Right atrium auricular region (tissue), 2 donors: ENCODE results near the gene TRPM3. TPM values are rescaled to one million over a fixed set of nuclear protein-coding genes. Genes with fewer than 3 reads are reported as not detected.

Experiments
- DNase-seq: peaks from one replicate; pipeline ENCODE4 v3.0.0-alpha.2; 2019; ENCODE audit warnings: low spot score
- H3K27ac ChIP-seq, 2 donors: fragments of 200-600 bp; sonication (generic); 1 replicate in 1 of 2; 2 replicates in 1 of 2; pipeline ENCODE4 v1.5.1; 2016 to 2019
- H3K27me3 ChIP-seq, 2 donors: fragments of 200-600 bp; sonication (generic); one replicate each; pipeline versions ENCODE4 v1.5.1 to v1.6.0; 2017 to 2019
- H3K36me3 ChIP-seq: fragments of 200-600 bp; sonication (generic); one replicate; pipeline ENCODE4 v1.5.1; 2016
- H3K4me1 ChIP-seq, 2 donors: fragments of 200-600 bp; sonication (generic); one replicate each; pipeline versions ENCODE4 v1.5.1 to v1.6.0; 2017 to 2019
- H3K4me3 ChIP-seq, 2 donors: fragments of 200-600 bp; sonication (generic); 1 replicate in 1 of 2; 2 replicates in 1 of 2; pipeline ENCODE4 v1.5.1; 2017 to 2019; ENCODE audit warnings: mild to moderate bottlenecking in 1 of 2, moderate library complexity in 1 of 2
- H3K9me3 ChIP-seq, 2 donors: fragments of 200-600 bp; sonication (generic); one replicate each; pipeline ENCODE4 v1.5.1; 2019
- CTCF ChIP-seq, 2 donors: fragments of 200-600 bp; sonication (generic); IDR thresholded peaks; one replicate each; pipeline ENCODE4 v1.5.1; 2019; ENCODE audit warnings: antibody characterized with exemption in 2 of 2
- total RNA-seq, 2 donors: library from RNA; depleted of rRNA; stranded (reverse); fragments of >200 nt; gene quantifications; one replicate each; pipeline ENCODE4 v1.1.0, GENCODE V29; 2016

TRPM3 gene
- total RNA-seq, 2 donors from 2014 or later: 0.59 to 1.5 TPM

DNA sequence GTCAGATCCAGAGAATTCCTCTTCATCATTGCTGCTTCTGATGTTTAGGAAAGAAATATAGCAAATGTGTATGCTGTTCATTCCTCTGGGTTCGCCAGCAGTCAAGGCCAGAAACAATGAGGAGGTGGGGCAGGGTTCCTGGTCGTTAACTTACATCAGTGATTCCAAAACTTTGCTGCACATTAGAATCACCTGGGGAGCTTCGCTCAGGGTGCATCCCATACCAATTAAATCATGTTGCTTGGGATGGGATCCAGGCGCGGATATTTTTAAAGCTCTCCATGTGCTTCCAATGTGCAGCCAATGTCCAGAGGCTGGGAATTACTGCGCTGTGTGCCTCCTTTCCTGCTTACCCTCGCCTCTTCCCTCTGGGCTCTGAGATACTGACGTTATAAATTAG, 479.1 kb downstream of the TRPM3 start:
- no peak for DNase-seq
- TF ChIP-seq CTCF (IDR thresholded peaks at IDR 0.05): no peak

DNA sequence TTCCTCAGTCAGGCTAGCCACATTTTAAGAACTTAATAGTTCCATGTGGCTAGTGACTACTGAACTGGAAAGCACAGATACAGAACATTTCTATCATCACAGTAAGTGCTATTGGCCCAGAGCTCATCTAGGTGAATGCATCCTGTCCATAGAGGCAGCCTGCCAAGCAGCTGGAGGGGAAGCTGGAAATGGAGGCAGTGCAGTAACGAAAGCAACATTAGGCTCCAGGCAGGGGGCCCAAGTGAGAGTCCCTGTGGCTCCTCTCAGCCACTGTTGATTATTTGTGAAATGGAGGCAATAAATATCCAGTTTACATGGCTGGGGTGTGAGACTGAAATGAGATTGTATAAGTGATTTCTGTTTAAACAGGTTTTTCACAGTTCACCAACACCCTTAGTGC, 479.8 kb downstream of the TRPM3 start:
- Histone ChIP-seq H3K27me3 (no peaks in the 10 kb centered on the region), H3K27ac (no peak overlapping the region), H3K4me3 (no peak overlapping the region), H3K4me1 (no peaks in the 10 kb centered on the region), H3K9me3 (no peaks in the 10 kb centered on the region), H3K36me3 (no peaks in the 10 kb centered on the region)
- TF ChIP-seq CTCF (IDR thresholded peaks at IDR 0.05): no peak
- no peak for DNase-seq

More for the DNA sequence above, 479.1 kb downstream of the TRPM3 start:
- H3K27me3 ChIP-seq: no peaks in the 10 kb centered on the region
- no peaks in the 10 kb centered on the region for H3K9me3 ChIP-seq
- no peak overlapping the region for H3K4me3 ChIP-seq
- H3K4me1 ChIP-seq: no peaks in the 10 kb centered on the region
- H3K27ac ChIP-seq: no peak overlapping the region
- H3K36me3 ChIP-seq: no peaks in the 10 kb centered on the region

GRCh38 chr9:70641031-70641430, 480.4 kb downstream of the TRPM3 start:
- Histone ChIP-seq H3K9me3 (no peaks in the 10 kb centered on the region), H3K27me3 (no peaks in the 10 kb centered on the region), H3K4me3 (no peak overlapping the region), H3K4me1 (no peaks in the 10 kb centered on the region), H3K27ac (no peak overlapping the region), H3K36me3 (no peaks in the 10 kb centered on the region)
- no peak for DNase-seq
- no peak for TF ChIP-seq CTCF (IDR thresholded peaks at IDR 0.05)

- Histone ChIP-seq H3K36me3 (no peaks in the 10 kb centered on the region), H3K27ac (no peak overlapping the region), H3K27me3 (no peaks in the 10 kb centered on the region), H3K9me3 (no peaks in the 10 kb centered on the region), H3K4me3 (no peak overlapping the region), H3K4me1 (no peaks in the 10 kb centered on the region)
- no peak for DNase-seq
- peak; percentile 37 to 72 for TF ChIP-seq CTCF (IDR thresholded peaks at IDR 0.05)
Observed at GRCh38 chr9:70639853-70640814, 481.3 kb downstream of the TRPM3 start.

- Histone ChIP-seq H3K9me3 (no peaks in the 10 kb centered on the region), H3K4me3 (no peak overlapping the region), H3K27ac (no peak overlapping the region), H3K27me3 (no peaks in the 10 kb centered on the region), H3K36me3 (no peaks in the 10 kb centered on the region), H3K4me1 (no peaks in the 10 kb centered on the region)
- DNase-seq: no peak
- TF ChIP-seq CTCF (IDR thresholded peaks at IDR 0.05): no peak
Observed at GRCh38 chr9:70635790-70636189, 485.6 kb downstream of the TRPM3 start.
